H1 (cell line): ENCODE results near the gene ELOVL1. TPM values are rescaled to one million over a fixed set of nuclear protein-coding genes. Genes with fewer than 3 reads are reported as not detected.

ENCODE experiments used
- CTBP2 ChIP-seq: IDR thresholded peaks from 2 replicates; pipeline ENCODE4 v1.7.0; 2011; ENCODE audit warnings: borderline replicate concordance, mild to moderate bottlenecking, moderate library complexity, mixed read lengths, low read length; ENCODE audit not compliant: insufficient read depth, insufficient read length
- JUN ChIP-seq: IDR thresholded peaks from 2 replicates; pipeline ENCODE4 v1.6.1; 2011; ENCODE audit warnings: low read depth, mild to moderate bottlenecking, improper control_type of control experiment, low read length
- SIN3A ChIP-seq, 2 experiments: IDR thresholded peaks in 1 of 2; conservative IDR thresholded peaks in 1 of 2; 2 replicates each; pipeline ENCODE4 v1.6.1; 2011 to 2012; ENCODE audit warnings: low read length in 2 of 2, improper control_type of control experiment in 1 of 2, low read depth in 1 of 2, mild to moderate bottlenecking in 1 of 2
- SIX5 ChIP-seq: IDR thresholded peaks from 2 replicates; pipeline ENCODE4 v1.6.1; 2011; ENCODE audit warnings: mild to moderate bottlenecking, low read depth, low read length
- polyA plus RNA-seq, 7 experiments: library from polyadenylated mRNA; depleted of rRNA in 3 of 7; stranded (reverse) in 5 of 7; unstranded in 2 of 7; fragments of >200 nt in 5 of 7; fragments of 200-250 nt in 2 of 7; gene quantifications; 1 replicate in 5 of 7; 2 replicates in 1 of 7; 4 replicates in 1 of 7; pipeline versions ENCODE4 v1.2.1 to v1.2.3, GENCODE V29; 2011 to 2013; ENCODE audit warnings: missing spikeins in 2 of 7, mixed read lengths in 2 of 7
- total RNA-seq: library from RNA; stranded (reverse); fragmentation: NEBNext Ultra II Directional; extraction: Animal tissue kit (Norgen Biotek cat#: 25700); gene quantifications from 2 replicates; pipeline ENCODE4 v1.2.1, GENCODE V29; 2021
- TF ChIP-seq, protein P1 (sequence below): IDR thresholded peaks from 2 replicates; pipeline ENCODE4 v1.6.1; 2011; ENCODE audit warnings: low read depth, mild to moderate bottlenecking, low read length; ENCODE audit not compliant: insufficient read depth
- TF ChIP-seq, protein P2 (sequence below): IDR thresholded peaks from 2 replicates; pipeline ENCODE4 v1.6.1; 2012; ENCODE audit warnings: inconsistent platforms

Gene ELOVL1
- total and polyA plus RNA-seq, 2 of the 8 experiments (the other 6 are each of a cell fraction or from before 2014, with no cell fraction given), result 28.5 to 68.1 TPM

DNA sequence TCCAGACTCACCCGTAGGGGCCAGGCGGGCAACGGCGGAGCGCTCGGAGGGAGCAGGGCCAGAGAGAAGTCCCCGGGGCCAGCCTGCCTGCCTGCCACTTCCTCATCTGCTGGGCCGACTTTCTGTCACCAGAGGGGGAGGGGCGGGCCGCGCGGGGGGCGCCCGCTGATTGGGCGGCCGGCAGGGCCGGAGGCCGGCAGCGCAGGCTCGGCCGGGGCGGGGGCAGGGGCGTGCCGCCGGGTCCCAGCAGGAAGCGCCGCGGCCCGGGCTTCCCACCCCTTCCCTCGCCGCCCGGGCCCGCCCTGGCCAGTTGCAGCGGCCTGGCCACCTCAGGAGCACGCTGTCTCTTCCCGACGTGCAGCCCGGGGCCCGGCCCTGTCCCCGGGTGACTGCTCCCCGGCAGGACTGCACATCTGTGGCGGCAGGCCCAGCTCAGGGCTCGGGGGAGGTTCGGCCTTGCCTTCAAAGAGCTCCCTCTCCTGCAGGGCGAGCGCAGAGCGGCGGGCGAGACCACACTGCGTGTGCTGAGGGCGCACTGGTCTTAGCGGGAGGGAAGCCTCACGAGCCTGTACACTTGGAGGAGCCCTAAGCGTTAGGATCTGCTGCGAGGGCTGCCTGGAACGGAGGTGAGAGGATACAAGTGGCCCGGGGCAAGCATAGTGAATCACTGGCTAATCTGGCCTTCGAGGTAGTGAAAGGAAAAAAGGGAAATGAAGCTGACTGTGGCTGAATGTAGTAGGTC, at the start of gene ELOVL1 (continued):
- TF ChIP-seq, protein P1, sequence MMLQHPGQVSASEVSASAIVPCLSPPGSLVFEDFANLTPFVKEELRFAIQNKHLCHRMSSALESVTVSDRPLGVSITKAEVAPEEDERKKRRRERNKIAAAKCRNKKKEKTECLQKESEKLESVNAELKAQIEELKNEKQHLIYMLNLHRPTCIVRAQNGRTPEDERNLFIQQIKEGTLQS, result no peak
- no peak for TF ChIP-seq JUN
- peak; percentile 3 to 84; a peak in 2 of 4 replicates for TF ChIP-seq SIN3A (conservative IDR thresholded peaks at IDR 0.05 in 1 of 2, IDR thresholded peaks at IDR 0.05 in 1 of 2; ENCODE audit: low read depth in 1 of 2, low read length in 2 of 2)
- peak; percentile 40 for TF ChIP-seq CTBP2
- no peak for TF ChIP-seq SIX5
- TF ChIP-seq, protein P2, sequence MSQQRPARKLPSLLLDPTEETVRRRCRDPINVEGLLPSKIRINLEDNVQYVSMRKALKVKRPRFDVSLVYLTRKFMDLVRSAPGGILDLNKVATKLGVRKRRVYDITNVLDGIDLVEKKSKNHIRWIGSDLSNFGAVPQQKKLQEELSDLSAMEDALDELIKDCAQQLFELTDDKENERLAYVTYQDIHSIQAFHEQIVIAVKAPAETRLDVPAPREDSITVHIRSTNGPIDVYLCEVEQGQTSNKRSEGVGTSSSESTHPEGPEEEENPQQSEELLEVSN, result peak; percentile 86
